Neural cell (in vitro differentiated cells): ENCODE data around the gene COL23A1. TPM values are rescaled to one million over a fixed set of nuclear protein-coding genes. Genes with fewer than 3 reads are reported as not detected.
A peak's percentile ranks its signal among the peaks of the same experiment; 100 is the strongest.

Experiments used
- H2AFZ ChIP-seq: fragments of 200-600, 300-800 bp; sonication (generic), shearing (Covaris generic); 2 replicates; pipeline ENCODE4 v1.6.0; 2014; ENCODE audit warnings: low read depth, mild to moderate bottlenecking, antibody characterized with exemption, low read length, moderate library complexity
- H3F3A ChIP-seq: fragments of 200-600 bp; shearing (Covaris generic); 2 replicates; pipeline ENCODE4 v1.6.1; 2016; ENCODE audit warnings: mild to moderate bottlenecking, moderate library complexity, mixed read lengths, antibody characterized with exemption, low read length; ENCODE audit not compliant: insufficient read depth, poor library complexity, severe bottlenecking
- H3K27ac ChIP-seq: fragments of 200-600, 300-800 bp; sonication (generic), shearing (Covaris generic); 2 replicates; pipeline ENCODE4 v1.5.1; 2014; ENCODE audit warnings: mild to moderate bottlenecking, low read length, moderate library complexity
- H3K27me3 ChIP-seq: fragments of 300-800, 200-600 bp; sonication (generic), shearing (Covaris generic); 2 replicates; pipeline ENCODE4 v1.6.0; 2014; ENCODE audit warnings: mild to moderate bottlenecking, low read depth, low read length, moderate library complexity; ENCODE audit not compliant: insufficient read depth
- H3K36me3 ChIP-seq: fragments of 300-800, 200-600 bp; sonication (generic), shearing (Covaris generic); 2 replicates; pipeline ENCODE4 v1.5.1; 2014; ENCODE audit warnings: mild to moderate bottlenecking, antibody characterized with exemption, low read length, moderate library complexity; ENCODE audit not compliant: insufficient read depth
- H3K4me2 ChIP-seq: fragments of 300-800, 200-600 bp; sonication (generic), shearing (Covaris generic); 2 replicates; pipeline ENCODE4 v1.6.0; 2014; ENCODE audit warnings: mild to moderate bottlenecking, low read length
- H3K4me3 ChIP-seq: fragments of 300-800, 200-600 bp; sonication (generic), shearing (Covaris generic); 2 replicates; pipeline ENCODE4 v1.5.1; 2014; ENCODE audit warnings: mild to moderate bottlenecking, low read length, moderate library complexity
- H3K79me2 ChIP-seq: fragments of 200-600 bp; shearing (Covaris generic); replicated peaks from 2 replicates; pipeline ENCODE4 v1.6.0; 2014; ENCODE audit warnings: mild to moderate bottlenecking, low read length, moderate library complexity; ENCODE audit not compliant: insufficient read depth
- H3K9ac ChIP-seq: fragments of 300-800, 200-600 bp; sonication (generic), shearing (Covaris generic); 2 replicates; pipeline ENCODE4 v1.6.1; 2016; ENCODE audit warnings: mild to moderate bottlenecking, low read length, mixed read lengths
- H3K9me2 ChIP-seq: fragments of 200-600 bp; shearing (Covaris generic); 2 replicates; pipeline ENCODE4 v1.6.1; 2016; ENCODE audit warnings: mild to moderate bottlenecking, low read length, mixed read lengths; ENCODE audit not compliant: insufficient read depth
- H3K9me3 ChIP-seq: fragments of 200-600, 300-800 bp; sonication (generic), shearing (Covaris generic); 2 replicates; pipeline ENCODE4 v1.6.1; 2016; ENCODE audit warnings: mild to moderate bottlenecking, mixed run types, low read length, moderate library complexity, mixed read lengths
- H4K20me1 ChIP-seq: fragments of 200-600 bp; shearing (Covaris generic); 2 replicates; pipeline ENCODE4 v1.6.1; 2016; ENCODE audit warnings: mild to moderate bottlenecking, mixed run types; ENCODE audit not compliant: insufficient read depth
- CTCF ChIP-seq: fragments of 450-650 bp; IDR thresholded peaks from 2 replicates; pipeline ENCODE4 v1.5.1; 2014; ENCODE audit warnings: antibody characterized with exemption, mild to moderate bottlenecking, moderate library complexity; ENCODE audit not compliant: poor library complexity, severe bottlenecking
- EP300 ChIP-seq: fragments of 450-650 bp; conservative IDR thresholded peaks from 2 replicates; pipeline ENCODE4 v1.6.1; 2014; ENCODE audit warnings: antibody characterized with exemption, mild to moderate bottlenecking, moderate library complexity; ENCODE audit not compliant: poor library complexity, severe bottlenecking
- EZH2 ChIP-seq: fragments of 200-600, 300-800 bp; shearing (Covaris generic), sonication (generic); IDR thresholded peaks from 2 replicates; pipeline ENCODE4 v1.6.1; 2014; ENCODE audit warnings: antibody characterized with exemption, low read length, borderline replicate concordance, mild to moderate bottlenecking; ENCODE audit not compliant: insufficient read depth, poor library complexity, severe bottlenecking
- MXI1 ChIP-seq: fragments of 450-650 bp; conservative IDR thresholded peaks from 2 replicates; pipeline ENCODE4 v1.6.1; 2014; ENCODE audit warnings: antibody characterized with exemption, mild to moderate bottlenecking; ENCODE audit not compliant: poor library complexity, severe bottlenecking
- POLR2AphosphoS5 ChIP-seq: IDR thresholded peaks from 2 replicates; pipeline ENCODE4 v1.6.1; 2012
- RAD21 ChIP-seq: fragments of 450-650 bp; conservative IDR thresholded peaks from 2 replicates; pipeline ENCODE4 v1.6.1; 2014; ENCODE audit warnings: antibody characterized with exemption, mild to moderate bottlenecking, moderate library complexity
- REST ChIP-seq: IDR thresholded peaks from 2 replicates; pipeline ENCODE4 v1.6.1; 2012; ENCODE audit warnings: borderline replicate concordance
- SMC3 ChIP-seq: fragments of 450-650 bp; conservative IDR thresholded peaks from 2 replicates; pipeline ENCODE4 v1.6.1; 2014; ENCODE audit warnings: antibody characterized with exemption, mild to moderate bottlenecking, moderate library complexity; ENCODE audit not compliant: poor library complexity
- TAF1 ChIP-seq: IDR thresholded peaks from 2 replicates; pipeline ENCODE4 v1.6.1; 2012; ENCODE audit warnings: low read depth
- polyA plus RNA-seq: library from polyadenylated mRNA; depleted of rRNA; stranded (reverse); fragments of >200 nt; gene quantifications from 2 replicates; pipeline ENCODE4 v1.2.3, GENCODE V29; 2014

COL23A1 gene
- polyA plus RNA-seq, 1 donor from 2014 or later = not detected

- no peaks in the 10 kb centered on the region for H3K27me3 ChIP-seq
- no peak overlapping the region for H3K4me2 ChIP-seq
- TF ChIP-seq MXI1 (no peak), CTCF (no peak), RAD21 (no peak), POLR2AphosphoS5 (no peak), SMC3 (no peak), REST (no peak), EP300 (no peak), EZH2 (no peak), TAF1 (no peak)
- no peaks in the 10 kb centered on the region for H3K9me2 ChIP-seq
- H3F3A ChIP-seq = no peaks in the 10 kb centered on the region
- H3K9me3 ChIP-seq = no peaks in the 10 kb centered on the region
- H3K27ac ChIP-seq = no peak overlapping the region
- H3K79me2 ChIP-seq = no peaks in the 10 kb centered on the region
- no peak overlapping the region for H2AFZ ChIP-seq
- H3K9ac ChIP-seq = no peak overlapping the region
- no peaks in the 10 kb centered on the region for H3K36me3 ChIP-seq
- no peak overlapping the region for H3K4me3 ChIP-seq
- no peaks in the 10 kb centered on the region for H4K20me1 ChIP-seq
Observed at GRCh38 chr5:178280631-178281030, 309.6 kb downstream of the COL23A1 start.

GRCh38 chr5:178279723-178280438, 310.3 kb downstream of the COL23A1 start:
- Histone ChIP-seq H3K4me2 (no peak overlapping the region), H3K4me3 (no peak overlapping the region), H3K9me2 (no peaks in the 10 kb centered on the region), H2AFZ (no peak overlapping the region), H3F3A (no peaks in the 10 kb centered on the region), H3K36me3 (no peaks in the 10 kb centered on the region), H3K9me3 (no peaks in the 10 kb centered on the region), H3K27me3 (no peaks in the 10 kb centered on the region), H4K20me1 (no peaks in the 10 kb centered on the region), H3K79me2 (no peaks in the 10 kb centered on the region), H3K9ac (no peak overlapping the region), H3K27ac (no peak overlapping the region)
- TF ChIP-seq RAD21 (peak; percentile 99), EP300 (no peak), POLR2AphosphoS5 (no peak), MXI1 (no peak), EZH2 (no peak), TAF1 (no peak), CTCF (peak; percentile 97), REST (no peak), SMC3 (peak; percentile 97)
